D721Med (cell line): ENCODE measurements around the gene CLTA.

Experiments used
- DNase-seq: peaks from one replicate; pipeline ENCODE4 v3.0.0; 2011; ENCODE audit warnings: low spot score; ENCODE audit not compliant: insufficient read length
- FAIRE-seq: peaks from 2 replicates; lab custom pipeline; 2011; peaks lifted over from hg19 to GRCh38; lab: Jason Lieb, UNC
- TF ChIP-seq, protein P1 (sequence below): IDR thresholded peaks from 2 replicates; pipeline ENCODE4 v1.5.1; 2012; ENCODE audit warnings: mild to moderate bottlenecking, control low read depth; ENCODE audit not compliant: insufficient read depth; ENCODE audit errors: missing control alignments

CLTA gene

GRCh38 chr9:36151316-36152210 lies 39.2 kb upstream of the CLTA start:
- no peak for DNase-seq
- no peak for FAIRE-seq
- TF ChIP-seq, protein P1, sequence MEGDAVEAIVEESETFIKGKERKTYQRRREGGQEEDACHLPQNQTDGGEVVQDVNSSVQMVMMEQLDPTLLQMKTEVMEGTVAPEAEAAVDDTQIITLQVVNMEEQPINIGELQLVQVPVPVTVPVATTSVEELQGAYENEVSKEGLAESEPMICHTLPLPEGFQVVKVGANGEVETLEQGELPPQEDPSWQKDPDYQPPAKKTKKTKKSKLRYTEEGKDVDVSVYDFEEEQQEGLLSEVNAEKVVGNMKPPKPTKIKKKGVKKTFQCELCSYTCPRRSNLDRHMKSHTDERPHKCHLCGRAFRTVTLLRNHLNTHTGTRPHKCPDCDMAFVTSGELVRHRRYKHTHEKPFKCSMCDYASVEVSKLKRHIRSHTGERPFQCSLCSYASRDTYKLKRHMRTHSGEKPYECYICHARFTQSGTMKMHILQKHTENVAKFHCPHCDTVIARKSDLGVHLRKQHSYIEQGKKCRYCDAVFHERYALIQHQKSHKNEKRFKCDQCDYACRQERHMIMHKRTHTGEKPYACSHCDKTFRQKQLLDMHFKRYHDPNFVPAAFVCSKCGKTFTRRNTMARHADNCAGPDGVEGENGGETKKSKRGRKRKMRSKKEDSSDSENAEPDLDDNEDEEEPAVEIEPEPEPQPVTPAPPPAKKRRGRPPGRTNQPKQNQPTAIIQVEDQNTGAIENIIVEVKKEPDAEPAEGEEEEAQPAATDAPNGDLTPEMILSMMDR: no peak

- DNase-seq (no peak), FAIRE-seq (no peak)
- TF ChIP-seq, protein P1: no peak
Observed at GRCh38 chr9:36152741-36153438, 37.8 kb upstream of the CLTA start.

DNA sequence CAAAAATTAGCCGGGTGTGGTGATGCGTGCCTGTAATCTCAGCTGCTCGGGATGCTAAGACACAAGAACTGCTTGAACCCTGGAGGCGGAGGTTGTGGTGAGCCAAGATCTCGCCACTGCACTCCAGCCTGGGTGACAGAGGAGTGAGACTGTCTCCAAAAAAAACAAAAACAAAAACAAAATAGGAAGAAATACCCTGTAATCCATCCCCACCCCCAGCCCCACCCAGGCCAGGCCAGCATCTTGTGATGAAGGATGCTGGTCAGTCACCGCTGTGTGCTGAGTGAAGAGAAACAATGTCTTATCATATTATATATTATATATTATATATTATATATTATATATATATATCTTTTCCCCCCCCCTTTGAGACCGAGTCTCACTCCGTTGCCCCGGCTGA lies 37.0 kb upstream of the CLTA start:
- DNase-seq: no peak
- TF ChIP-seq, protein P1: no peak
- FAIRE-seq: no peak

DNA sequence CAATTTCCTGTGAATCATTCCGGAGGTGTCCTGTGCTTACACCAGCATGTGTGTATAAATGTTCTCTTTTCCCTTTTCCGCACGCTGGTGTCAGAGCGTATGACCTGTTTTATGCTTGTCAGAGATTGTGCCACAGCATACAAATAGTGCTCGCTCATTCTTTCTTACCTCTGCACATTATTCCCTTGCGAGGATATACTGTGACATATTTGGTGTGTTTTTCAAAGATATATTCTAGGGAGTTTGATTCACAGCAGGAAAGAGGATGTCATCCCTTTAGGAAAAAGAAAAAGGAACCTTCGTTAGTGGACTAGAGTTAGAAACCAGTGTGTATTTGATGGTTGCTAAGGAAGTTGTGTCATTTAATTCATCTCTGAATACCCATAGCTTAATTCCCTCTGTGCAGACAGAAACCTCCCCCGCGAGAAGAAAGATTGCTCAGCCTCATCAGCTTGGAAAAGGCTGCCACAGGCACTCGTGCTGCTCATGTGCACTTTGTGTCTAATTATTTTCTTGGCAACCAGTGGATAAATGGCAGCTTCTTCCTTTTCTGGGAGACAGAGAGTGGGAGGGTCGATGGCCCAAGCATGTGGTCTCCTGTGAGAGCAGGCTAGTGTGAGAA lies 36.3 kb upstream of the CLTA start:
- no peak for FAIRE-seq
- no peak for DNase-seq
- TF ChIP-seq, protein P1: no peak

GRCh38 chr9:36156116-36156515 lies 34.6 kb upstream of the CLTA start:
- TF ChIP-seq, protein P1: no peak
- DNase-seq (no peak), FAIRE-seq (no peak)

- TF ChIP-seq, protein P1: no peak
- DNase-seq (no peak), FAIRE-seq (no peak)
Observed at GRCh38 chr9:36158122-36158521, 32.6 kb upstream of the CLTA start.
